Glutamatergic neuron (in vitro differentiated cells): Measurements from ENCODE around the gene PXDN. TPM values are rescaled to one million over a fixed set of nuclear protein-coding genes. Genes with fewer than 3 reads are reported as not detected.

Experiments
- DNase-seq: peaks from one replicate; pipeline ENCODE4 v3.0.0; 2022
- H3K27ac Mint-ChIP-seq: one replicate; pipeline ENCODE4 v1.8.0; 2020; ENCODE audit warnings: mild to moderate bottlenecking, mixed read lengths, inconsistent platforms; ENCODE audit not compliant: unreplicated experiment
- H3K27me3 Mint-ChIP-seq: one replicate; pipeline ENCODE4 v1.8.0; 2020; ENCODE audit warnings: mild to moderate bottlenecking, moderate library complexity, mixed read lengths, inconsistent platforms; ENCODE audit not compliant: unreplicated experiment
- H3K36me3 Mint-ChIP-seq: one replicate; pipeline ENCODE4 v1.8.0; 2020; ENCODE audit warnings: mild to moderate bottlenecking, mixed read lengths, inconsistent platforms; ENCODE audit not compliant: unreplicated experiment
- H3K4me1 Mint-ChIP-seq: one replicate; pipeline ENCODE4 v1.8.0; 2020; ENCODE audit warnings: mild to moderate bottlenecking, low read depth, mixed read lengths, inconsistent platforms; ENCODE audit not compliant: unreplicated experiment
- H3K4me3 Mint-ChIP-seq: one replicate; pipeline ENCODE4 v1.8.0; 2020; ENCODE audit warnings: mild to moderate bottlenecking, mixed read lengths, inconsistent platforms; ENCODE audit not compliant: unreplicated experiment
- H3K9me3 Mint-ChIP-seq: one replicate; pipeline ENCODE4 v1.8.0; 2020; ENCODE audit warnings: mild to moderate bottlenecking, moderate library complexity, mixed read lengths, inconsistent platforms; ENCODE audit not compliant: unreplicated experiment
- total RNA-seq: library from RNA; stranded (reverse); fragmentation: NEBNext Ultra II Directional; extraction: Animal tissue kit (Norgen Biotek cat#: 25700); gene quantifications from one replicate; pipeline ENCODE4 v1.2.1, GENCODE V29; 2021; ENCODE audit not compliant: unreplicated experiment
- TF ChIP-seq, protein P1 (sequence below): fragments of 200-600 bp; sonication (generic); IDR thresholded peaks from one replicate; pipeline ENCODE4 v1.5.0; 2021; ENCODE audit not compliant: partially characterized antibody, unreplicated experiment

PXDN gene
- total RNA-seq, 1 donor from 2014 or later, result 226 TPM

GRCh38 chr2:1675633-1676032 lies 68.7 kb downstream of the PXDN start:
- TF ChIP-seq, protein P1, sequence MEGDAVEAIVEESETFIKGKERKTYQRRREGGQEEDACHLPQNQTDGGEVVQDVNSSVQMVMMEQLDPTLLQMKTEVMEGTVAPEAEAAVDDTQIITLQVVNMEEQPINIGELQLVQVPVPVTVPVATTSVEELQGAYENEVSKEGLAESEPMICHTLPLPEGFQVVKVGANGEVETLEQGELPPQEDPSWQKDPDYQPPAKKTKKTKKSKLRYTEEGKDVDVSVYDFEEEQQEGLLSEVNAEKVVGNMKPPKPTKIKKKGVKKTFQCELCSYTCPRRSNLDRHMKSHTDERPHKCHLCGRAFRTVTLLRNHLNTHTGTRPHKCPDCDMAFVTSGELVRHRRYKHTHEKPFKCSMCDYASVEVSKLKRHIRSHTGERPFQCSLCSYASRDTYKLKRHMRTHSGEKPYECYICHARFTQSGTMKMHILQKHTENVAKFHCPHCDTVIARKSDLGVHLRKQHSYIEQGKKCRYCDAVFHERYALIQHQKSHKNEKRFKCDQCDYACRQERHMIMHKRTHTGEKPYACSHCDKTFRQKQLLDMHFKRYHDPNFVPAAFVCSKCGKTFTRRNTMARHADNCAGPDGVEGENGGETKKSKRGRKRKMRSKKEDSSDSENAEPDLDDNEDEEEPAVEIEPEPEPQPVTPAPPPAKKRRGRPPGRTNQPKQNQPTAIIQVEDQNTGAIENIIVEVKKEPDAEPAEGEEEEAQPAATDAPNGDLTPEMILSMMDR, result no peak

DNA sequence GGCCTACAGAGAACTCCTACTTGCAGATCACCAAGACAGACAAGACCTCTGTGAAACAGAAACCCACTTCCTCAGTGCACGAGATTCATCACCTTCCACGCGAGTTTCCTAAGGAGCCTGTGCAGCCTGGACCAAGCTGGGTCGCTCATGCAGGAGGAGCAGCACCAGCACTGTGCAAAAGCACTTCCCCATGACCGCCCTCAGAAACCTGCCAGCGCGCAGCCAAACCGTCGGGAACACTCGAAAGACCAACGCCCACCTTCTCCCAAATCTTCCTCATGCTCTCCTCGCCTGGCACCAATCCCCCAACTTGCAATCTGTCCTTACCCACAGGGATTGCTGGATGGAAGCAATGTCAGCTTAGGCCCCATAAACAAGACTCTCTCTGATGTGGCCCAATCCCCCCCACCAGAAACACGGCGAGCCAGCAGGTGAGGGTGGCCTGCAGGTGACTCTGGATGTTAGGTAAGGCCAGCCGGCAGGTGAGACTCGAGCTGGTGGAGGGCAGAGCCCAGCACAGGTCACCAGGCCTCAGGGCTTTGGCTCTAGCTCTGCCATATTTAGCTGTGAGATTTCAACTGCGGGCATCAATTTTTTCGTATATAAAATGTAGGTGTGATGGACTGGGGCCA lies 69.4 kb downstream of the PXDN start:
- peak overlapping the region; percentile 33 for H3K27ac Mint-ChIP-seq
- H3K36me3 Mint-ChIP-seq, result peaks cover 5% of the 10 kb centered on the region
- H3K27me3 Mint-ChIP-seq, result peaks cover 2% of the 10 kb centered on the region
- TF ChIP-seq, protein P1, result no peak
- no peak for DNase-seq
- peaks cover 4% of the 10 kb centered on the region for H3K4me1 Mint-ChIP-seq
- H3K9me3 Mint-ChIP-seq, result peaks cover 7% of the 10 kb centered on the region
- H3K4me3 Mint-ChIP-seq, result no peak overlapping the region

More at GRCh38 chr2:1675633-1676032, 68.7 kb downstream of the PXDN start:
- DNase-seq, result no peak
- H3K27ac Mint-ChIP-seq, result no peak overlapping the region
- H3K36me3 Mint-ChIP-seq, result peaks cover 5% of the 10 kb centered on the region
- peaks cover 3% of the 10 kb centered on the region for H3K4me1 Mint-ChIP-seq
- H3K4me3 Mint-ChIP-seq, result no peak overlapping the region
- peaks cover 2% of the 10 kb centered on the region for H3K27me3 Mint-ChIP-seq
- peaks cover 7% of the 10 kb centered on the region for H3K9me3 Mint-ChIP-seq

DNA sequence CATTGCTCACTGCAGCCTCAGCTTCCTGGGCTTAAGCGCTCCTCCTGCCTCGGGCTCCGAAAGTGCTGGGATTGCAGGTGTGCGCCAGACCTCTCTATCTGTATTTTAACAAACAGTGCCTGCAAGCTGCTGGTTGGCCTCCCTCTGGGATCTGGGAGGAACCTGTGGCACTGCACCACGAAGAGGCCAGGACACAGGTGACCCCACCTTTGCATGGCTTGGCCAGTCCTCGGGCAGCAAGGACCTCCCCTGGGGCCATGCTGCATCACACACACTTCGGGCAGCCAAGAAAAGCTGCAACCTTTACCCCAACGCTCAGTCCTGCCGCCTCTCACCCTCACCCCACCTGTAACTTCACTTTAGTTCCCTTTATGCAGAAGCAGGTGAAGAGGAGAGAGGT lies 70.0 kb downstream of the PXDN start:
- Mint-ChIP-seq H3K36me3 (peaks cover 5% of the 10 kb centered on the region), H3K9me3 (peaks cover 7% of the 10 kb centered on the region), H3K27ac (no peak overlapping the region), H3K4me3 (no peak overlapping the region), H3K27me3 (peaks cover 2% of the 10 kb centered on the region), H3K4me1 (peaks cover 4% of the 10 kb centered on the region)
- no peak for DNase-seq
- TF ChIP-seq, protein P1, result no peak

GRCh38 chr2:1673160-1673944 lies 71.0 kb downstream of the PXDN start:
- H3K36me3 Mint-ChIP-seq, result peaks cover 12% of the 10 kb centered on the region
- DNase-seq, result no peak
- no peak overlapping the region for H3K27ac Mint-ChIP-seq
- TF ChIP-seq, protein P1, result no peak
- H3K4me3 Mint-ChIP-seq, result no peak overlapping the region
- peaks cover 3% of the 10 kb centered on the region for H3K27me3 Mint-ChIP-seq
- peaks cover 8% of the 10 kb centered on the region for H3K9me3 Mint-ChIP-seq
- peaks cover 4% of the 10 kb centered on the region for H3K4me1 Mint-ChIP-seq

DNA sequence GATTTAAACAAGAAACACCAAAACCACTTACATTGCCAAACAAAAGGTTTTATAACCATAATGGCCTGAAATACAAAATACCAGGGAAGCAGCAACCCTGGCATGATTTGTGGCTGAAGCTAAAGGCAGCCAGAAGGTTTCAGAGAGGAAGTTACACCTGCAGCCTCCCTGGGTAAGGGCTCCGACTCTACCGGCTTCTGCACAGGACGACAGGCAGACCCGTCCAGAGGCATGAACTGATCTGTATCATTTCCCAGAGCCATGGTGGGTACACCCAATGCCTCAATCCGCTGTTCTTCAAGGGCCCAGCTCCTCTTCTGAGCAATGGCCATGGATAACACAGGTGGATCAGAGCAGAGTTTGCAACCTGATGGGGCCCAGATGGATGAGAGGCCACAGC lies 71.6 kb downstream of the PXDN start:
- TF ChIP-seq, protein P1, result no peak
- no peak for DNase-seq
- H3K27ac Mint-ChIP-seq, result no peak overlapping the region
- H3K4me3 Mint-ChIP-seq, result no peak overlapping the region
- peaks cover 3% of the 10 kb centered on the region for H3K27me3 Mint-ChIP-seq
- peaks cover 6% of the 10 kb centered on the region for H3K9me3 Mint-ChIP-seq
- H3K36me3 Mint-ChIP-seq, result peaks cover 15% of the 10 kb centered on the region
- H3K4me1 Mint-ChIP-seq, result peaks cover 4% of the 10 kb centered on the region
